GM12892 (cell line): ENCODE results near the gene CACNB1.

Experiments
- POLR2A ChIP-seq: IDR thresholded peaks from 2 replicates; pipeline ENCODE4 v1.6.1; 2011; ENCODE audit warnings: low read depth, low read length, control low read depth
- TAF1 ChIP-seq: IDR thresholded peaks from 2 replicates; pipeline ENCODE4 v1.6.1; 2011; ENCODE audit warnings: low read depth, mild to moderate bottlenecking, control low read depth, low read length, borderline replicate concordance

- TF ChIP-seq TAF1 (no peak), POLR2A (no peak)
These were observed 58.9 kb downstream of the CACNB1 start for GRCh38 chr17:39138431-39139160.
